Raji (cell line): ENCODE measurements around the gene NRAP.

Experiments used
- POLR2A ChIP-seq: IDR thresholded peaks from 2 replicates; pipeline ENCODE4 v1.6.1; 2011; ENCODE audit warnings: low read depth, low read length, control low read depth; ENCODE audit not compliant: insufficient read depth

Gene NRAP

GRCh38 chr10:113656896-113657295, 6.9 kb downstream of the NRAP start:
- TF ChIP-seq POLR2A: no peak

GRCh38 chr10:113651898-113652297, 11.9 kb downstream of the NRAP start:
- TF ChIP-seq POLR2A: no peak

GRCh38 chr10:113651021-113651420, 12.8 kb downstream of the NRAP start:
- TF ChIP-seq POLR2A: no peak

- TF ChIP-seq POLR2A: no peak
Measured at GRCh38 chr10:113650172-113650571, 13.7 kb downstream of the NRAP start.

GRCh38 chr10:113648478-113648877, 15.4 kb downstream of the NRAP start:
- TF ChIP-seq POLR2A: no peak

GRCh38 chr10:113647812-113648211, 16.0 kb downstream of the NRAP start:
- TF ChIP-seq POLR2A: no peak

GRCh38 chr10:113646336-113647201, 17.3 kb downstream of the NRAP start:
- TF ChIP-seq POLR2A: no peak

GRCh38 chr10:113644185-113645120, 19.4 kb downstream of the NRAP start:
- TF ChIP-seq POLR2A: no peak

GRCh38 chr10:113643183-113643582, 20.7 kb downstream of the NRAP start:
- no peak for TF ChIP-seq POLR2A

GRCh38 chr10:113641702-113642101, 22.1 kb downstream of the NRAP start:
- TF ChIP-seq POLR2A: no peak

GRCh38 chr10:113639966-113640365, 23.9 kb downstream of the NRAP start:
- TF ChIP-seq POLR2A: no peak

GRCh38 chr10:113631684-113632367, 32.0 kb downstream of the NRAP start:
- TF ChIP-seq POLR2A: no peak

GRCh38 chr10:113630929-113631533, 32.8 kb downstream of the NRAP start:
- no peak for TF ChIP-seq POLR2A

GRCh38 chr10:113628607-113629153, 35.2 kb downstream of the NRAP start:
- no peak for TF ChIP-seq POLR2A
